Right atrium auricular region (tissue), 2 donors: ENCODE data around the gene PLPP4. TPM values are rescaled to one million over a fixed set of nuclear protein-coding genes. Genes with fewer than 3 reads are reported as not detected.

Experiments used
- DNase-seq: peaks from one replicate; pipeline ENCODE4 v3.0.0-alpha.2; 2019; ENCODE audit warnings: low spot score
- H3K27ac ChIP-seq, 2 donors: fragments of 200-600 bp; sonication (generic); 1 replicate in 1 of 2; 2 replicates in 1 of 2; pipeline ENCODE4 v1.5.1; 2016 to 2019
- H3K27me3 ChIP-seq, 2 donors: fragments of 200-600 bp; sonication (generic); one replicate each; pipeline versions ENCODE4 v1.5.1 to v1.6.0; 2017 to 2019
- H3K36me3 ChIP-seq: fragments of 200-600 bp; sonication (generic); one replicate; pipeline ENCODE4 v1.5.1; 2016
- H3K4me1 ChIP-seq, 2 donors: fragments of 200-600 bp; sonication (generic); one replicate each; pipeline versions ENCODE4 v1.5.1 to v1.6.0; 2017 to 2019
- H3K4me3 ChIP-seq, 2 donors: fragments of 200-600 bp; sonication (generic); 1 replicate in 1 of 2; 2 replicates in 1 of 2; pipeline ENCODE4 v1.5.1; 2017 to 2019; ENCODE audit warnings: mild to moderate bottlenecking in 1 of 2, moderate library complexity in 1 of 2
- H3K9me3 ChIP-seq, 2 donors: fragments of 200-600 bp; sonication (generic); one replicate each; pipeline ENCODE4 v1.5.1; 2019
- total RNA-seq, 2 donors: library from RNA; depleted of rRNA; stranded (reverse); fragments of >200 nt; gene quantifications; one replicate each; pipeline ENCODE4 v1.1.0, GENCODE V29; 2016
- TF ChIP-seq, protein P1 (sequence below), 2 donors: fragments of 200-600 bp; sonication (generic); IDR thresholded peaks; one replicate each; pipeline ENCODE4 v1.5.1; 2019; ENCODE audit warnings: antibody characterized with exemption in 2 of 2

PLPP4 gene
- total RNA-seq, 2 donors from 2014 or later = not detected

DNA sequence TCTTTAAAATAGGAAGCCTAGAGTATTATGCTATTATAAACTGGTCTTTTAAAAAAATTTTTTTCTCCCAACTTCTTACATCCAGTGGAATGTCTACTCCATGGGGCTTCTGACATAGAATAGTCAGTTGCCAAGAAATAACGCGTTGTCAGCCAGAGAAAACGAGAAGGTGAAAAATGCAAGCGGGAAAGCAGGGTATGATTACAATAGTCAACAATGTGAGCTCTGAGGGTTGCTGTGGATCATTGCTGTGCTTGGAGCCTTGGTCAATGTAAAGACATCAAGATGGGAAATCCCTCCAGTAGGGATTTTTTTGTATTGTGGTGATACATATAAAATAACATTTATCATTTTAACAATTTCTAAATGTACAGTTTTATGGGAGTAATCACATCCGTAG is 27.6 kb upstream of the PLPP4 start:
- Histone ChIP-seq H3K4me1 (no peaks in the 10 kb centered on the region), H3K9me3 (no peaks in the 10 kb centered on the region), H3K36me3 (no peaks in the 10 kb centered on the region), H3K27ac (no peak overlapping the region), H3K27me3 (no peaks in the 10 kb centered on the region), H3K4me3 (no peak overlapping the region)
- DNase-seq = no peak
- TF ChIP-seq, protein P1, sequence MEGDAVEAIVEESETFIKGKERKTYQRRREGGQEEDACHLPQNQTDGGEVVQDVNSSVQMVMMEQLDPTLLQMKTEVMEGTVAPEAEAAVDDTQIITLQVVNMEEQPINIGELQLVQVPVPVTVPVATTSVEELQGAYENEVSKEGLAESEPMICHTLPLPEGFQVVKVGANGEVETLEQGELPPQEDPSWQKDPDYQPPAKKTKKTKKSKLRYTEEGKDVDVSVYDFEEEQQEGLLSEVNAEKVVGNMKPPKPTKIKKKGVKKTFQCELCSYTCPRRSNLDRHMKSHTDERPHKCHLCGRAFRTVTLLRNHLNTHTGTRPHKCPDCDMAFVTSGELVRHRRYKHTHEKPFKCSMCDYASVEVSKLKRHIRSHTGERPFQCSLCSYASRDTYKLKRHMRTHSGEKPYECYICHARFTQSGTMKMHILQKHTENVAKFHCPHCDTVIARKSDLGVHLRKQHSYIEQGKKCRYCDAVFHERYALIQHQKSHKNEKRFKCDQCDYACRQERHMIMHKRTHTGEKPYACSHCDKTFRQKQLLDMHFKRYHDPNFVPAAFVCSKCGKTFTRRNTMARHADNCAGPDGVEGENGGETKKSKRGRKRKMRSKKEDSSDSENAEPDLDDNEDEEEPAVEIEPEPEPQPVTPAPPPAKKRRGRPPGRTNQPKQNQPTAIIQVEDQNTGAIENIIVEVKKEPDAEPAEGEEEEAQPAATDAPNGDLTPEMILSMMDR (IDR thresholded peaks at IDR 0.05) = no peak

DNA sequence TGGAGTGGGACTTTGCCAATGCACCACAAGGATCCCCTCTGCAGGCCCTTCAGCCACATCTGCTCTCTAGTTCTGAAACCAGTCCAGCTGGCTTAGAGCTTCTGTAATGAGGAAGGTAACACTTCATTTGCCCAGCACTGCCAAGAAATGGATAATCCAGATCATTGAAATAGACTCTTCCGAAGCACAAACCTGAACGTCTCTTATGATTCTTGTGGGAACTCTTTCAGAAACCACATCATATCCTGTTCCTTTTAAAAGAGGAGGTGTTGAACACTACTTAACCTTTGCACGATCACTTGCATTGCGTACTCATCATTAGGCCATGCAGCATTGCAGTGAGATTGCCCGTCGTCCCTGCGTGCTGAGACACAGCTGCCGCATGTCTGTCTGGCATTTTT is 25.8 kb upstream of the PLPP4 start:
- Histone ChIP-seq H3K27ac (no peak overlapping the region), H3K36me3 (no peaks in the 10 kb centered on the region), H3K4me3 (no peak overlapping the region), H3K27me3 (no peaks in the 10 kb centered on the region), H3K4me1 (no peaks in the 10 kb centered on the region), H3K9me3 (no peaks in the 10 kb centered on the region)
- no peak for DNase-seq
- TF ChIP-seq, protein P1 (IDR thresholded peaks at IDR 0.05) = no peak

DNA sequence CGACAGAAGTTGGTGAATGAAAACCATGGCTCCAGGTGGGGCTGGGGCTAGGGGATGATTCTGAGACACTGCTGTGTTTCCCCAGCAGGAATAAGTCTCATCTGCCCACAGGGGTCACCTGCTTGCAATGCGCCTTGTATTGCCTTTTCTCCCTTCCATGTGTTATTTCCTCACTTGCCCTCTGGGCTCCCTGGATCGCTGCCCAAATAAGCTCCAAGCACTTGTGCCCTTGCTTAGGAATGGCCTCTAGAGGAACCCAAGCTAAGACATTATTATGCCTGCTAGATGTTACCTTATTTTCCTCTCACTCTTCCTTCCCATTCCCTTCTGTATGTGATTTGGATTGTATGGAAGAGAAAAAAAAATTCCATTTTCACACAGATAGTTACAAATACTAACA is 24.8 kb upstream of the PLPP4 start:
- H3K9me3 ChIP-seq = no peaks in the 10 kb centered on the region
- no peaks in the 10 kb centered on the region for H3K4me1 ChIP-seq
- H3K36me3 ChIP-seq = no peaks in the 10 kb centered on the region
- H3K27ac ChIP-seq = no peak overlapping the region
- no peaks in the 10 kb centered on the region for H3K27me3 ChIP-seq
- DNase-seq = no peak
- H3K4me3 ChIP-seq = no peak overlapping the region
- TF ChIP-seq, protein P1 (IDR thresholded peaks at IDR 0.05) = no peak

DNA sequence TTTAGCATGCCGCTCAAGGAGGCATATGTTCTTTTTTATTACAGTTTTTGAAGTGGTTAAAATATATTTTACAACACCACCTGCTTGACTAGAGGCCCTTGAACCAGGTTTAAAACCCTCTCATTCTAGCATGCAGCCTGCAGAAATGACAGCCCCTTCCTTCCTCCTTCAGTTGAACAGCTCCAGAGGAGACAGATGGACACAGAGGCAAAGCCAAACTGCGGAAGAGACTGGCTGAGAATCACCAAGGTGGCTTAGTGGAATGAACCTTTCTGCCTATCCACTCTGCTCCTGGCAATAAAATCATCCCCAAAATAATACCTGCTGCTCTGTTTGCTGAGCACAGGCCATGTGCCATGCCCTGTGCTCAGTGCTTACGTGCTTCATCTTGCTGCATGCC is 23.9 kb upstream of the PLPP4 start:
- H3K9me3 ChIP-seq = no peaks in the 10 kb centered on the region

DNA sequence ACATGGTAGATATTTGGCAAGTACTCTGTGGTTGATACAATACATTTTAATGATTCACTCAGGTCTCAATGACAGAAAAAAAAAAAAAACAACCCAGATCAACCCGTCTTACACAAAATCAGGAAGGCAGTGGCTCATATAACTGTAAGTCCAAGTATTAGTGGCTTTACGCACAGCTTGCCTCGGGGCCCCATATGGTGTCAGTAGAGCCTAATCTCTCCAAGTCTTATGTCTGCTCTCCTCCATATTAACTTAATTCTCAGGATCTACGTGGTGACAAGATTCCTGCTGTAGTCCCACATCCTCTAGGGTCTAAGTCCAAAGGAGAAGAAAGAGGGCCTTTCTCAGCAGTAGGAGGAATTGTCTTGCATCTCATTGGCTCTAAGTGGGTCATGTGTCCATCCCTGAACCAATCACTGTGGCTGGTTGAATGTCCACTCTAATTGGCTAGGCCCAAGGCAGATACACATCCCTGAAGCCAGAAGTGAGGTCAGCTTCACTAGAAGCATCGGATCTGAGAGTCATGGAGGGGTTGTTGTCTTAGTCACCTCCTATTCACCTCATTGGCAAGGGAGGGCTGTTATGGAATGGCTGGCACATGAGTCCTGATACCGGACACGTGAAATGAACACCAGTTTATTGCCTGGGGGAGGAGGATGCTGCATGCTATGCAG is 20.5 kb upstream of the PLPP4 start:
- H3K27me3 ChIP-seq = no peaks in the 10 kb centered on the region
- no peaks in the 10 kb centered on the region for H3K36me3 ChIP-seq
- DNase-seq = no peak
- TF ChIP-seq, protein P1 (IDR thresholded peaks at IDR 0.05) = no peak
- H3K9me3 ChIP-seq = no peaks in the 10 kb centered on the region
- no peaks in the 10 kb centered on the region for H3K4me1 ChIP-seq
- H3K4me3 ChIP-seq = no peak overlapping the region
- H3K27ac ChIP-seq = no peak overlapping the region

More for the DNA sequence above, 23.9 kb upstream of the PLPP4 start:
- Histone ChIP-seq H3K4me3 (no peak overlapping the region), H3K36me3 (no peaks in the 10 kb centered on the region), H3K4me1 (no peaks in the 10 kb centered on the region), H3K27me3 (no peaks in the 10 kb centered on the region), H3K27ac (no peak overlapping the region)
- DNase-seq = no peak
- TF ChIP-seq, protein P1 (IDR thresholded peaks at IDR 0.05) = no peak

DNA sequence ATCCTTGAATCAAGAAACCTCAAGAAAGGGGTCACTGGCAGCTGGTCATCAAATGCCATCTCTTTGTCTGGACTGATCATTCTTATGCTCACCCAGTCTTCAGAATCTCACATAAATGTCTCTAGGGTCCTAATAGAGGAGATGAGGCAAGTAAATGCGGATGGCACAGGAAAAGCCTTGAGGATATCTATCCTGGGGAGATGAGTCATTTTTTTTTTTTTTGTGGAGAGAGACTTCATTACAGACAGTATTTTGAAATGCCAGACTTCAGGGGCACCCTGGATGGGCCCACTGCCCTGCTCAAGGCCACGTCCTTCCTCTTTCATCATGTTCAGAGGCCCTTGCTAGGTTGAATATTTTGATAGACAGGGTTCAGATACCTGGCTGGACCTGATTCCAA is 19.5 kb upstream of the PLPP4 start:
- TF ChIP-seq, protein P1 (IDR thresholded peaks at IDR 0.05) = no peak
- Histone ChIP-seq H3K9me3 (no peaks in the 10 kb centered on the region), H3K36me3 (no peaks in the 10 kb centered on the region), H3K4me1 (no peaks in the 10 kb centered on the region), H3K4me3 (no peak overlapping the region), H3K27me3 (no peaks in the 10 kb centered on the region), H3K27ac (no peak overlapping the region)
- DNase-seq = no peak
